Measurements from ENCODE around the gene TRIM34.

DNA sequence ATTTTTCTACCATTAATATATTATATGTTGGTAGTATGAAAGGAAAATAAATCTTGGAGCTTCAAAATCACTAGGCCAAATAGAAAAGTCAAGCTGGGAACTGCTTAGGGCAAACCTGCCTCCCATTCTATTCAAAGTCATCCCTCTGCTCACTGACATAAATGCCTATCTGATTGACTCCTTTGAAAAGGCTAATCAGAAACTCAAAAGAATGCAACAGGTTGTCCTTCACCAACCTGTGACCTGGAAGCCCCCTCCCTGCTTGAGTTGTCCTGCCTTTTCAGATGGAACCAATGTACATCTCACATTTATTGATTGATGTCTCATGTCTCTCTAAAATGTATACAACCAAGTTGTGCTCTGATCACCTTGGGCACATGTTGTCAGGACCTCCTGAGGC, 3.2 kb upstream of the TRIM34 start:
- TF ChIP-seq POLR2A (IDR thresholded peaks at IDR 0.05) = no peak
- TF ChIP-seq, protein P1, sequence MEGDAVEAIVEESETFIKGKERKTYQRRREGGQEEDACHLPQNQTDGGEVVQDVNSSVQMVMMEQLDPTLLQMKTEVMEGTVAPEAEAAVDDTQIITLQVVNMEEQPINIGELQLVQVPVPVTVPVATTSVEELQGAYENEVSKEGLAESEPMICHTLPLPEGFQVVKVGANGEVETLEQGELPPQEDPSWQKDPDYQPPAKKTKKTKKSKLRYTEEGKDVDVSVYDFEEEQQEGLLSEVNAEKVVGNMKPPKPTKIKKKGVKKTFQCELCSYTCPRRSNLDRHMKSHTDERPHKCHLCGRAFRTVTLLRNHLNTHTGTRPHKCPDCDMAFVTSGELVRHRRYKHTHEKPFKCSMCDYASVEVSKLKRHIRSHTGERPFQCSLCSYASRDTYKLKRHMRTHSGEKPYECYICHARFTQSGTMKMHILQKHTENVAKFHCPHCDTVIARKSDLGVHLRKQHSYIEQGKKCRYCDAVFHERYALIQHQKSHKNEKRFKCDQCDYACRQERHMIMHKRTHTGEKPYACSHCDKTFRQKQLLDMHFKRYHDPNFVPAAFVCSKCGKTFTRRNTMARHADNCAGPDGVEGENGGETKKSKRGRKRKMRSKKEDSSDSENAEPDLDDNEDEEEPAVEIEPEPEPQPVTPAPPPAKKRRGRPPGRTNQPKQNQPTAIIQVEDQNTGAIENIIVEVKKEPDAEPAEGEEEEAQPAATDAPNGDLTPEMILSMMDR (IDR thresholded peaks at IDR 0.05) = no peak
- TF ChIP-seq POLR2AphosphoS5 (IDR thresholded peaks at IDR 0.05) = no peak
